Measurements from ENCODE around the gene CCDC141. TPM values are rescaled to one million over a fixed set of nuclear protein-coding genes. Genes with fewer than 3 reads are reported as not detected.
"Not testable (repeated sequence)": the region's sequence is repeated elsewhere in the genome, so short reads cannot be mapped to it uniquely, and the experiment has no call there.

CCDC141 gene
- polyA plus RNA-seq, 1 donor from 2014 or later: 0.27 TPM

GRCh38 chr2:179017773-179018357 is 32.1 kb downstream of the CCDC141 start:
- Histone ChIP-seq H3K4me3 (ENCODE audit: low read length) (no peak overlapping the region), H3K9me2 (ENCODE audit: insufficient read depth, low read length) (no peaks in the 10 kb centered on the region), H3K9me3 (ENCODE audit: low read length) (no peaks in the 10 kb centered on the region), H3K79me2 (replicated peaks; ENCODE audit: insufficient read depth, low read length) (no peaks in the 10 kb centered on the region), H3K9ac (ENCODE audit: low read length) (no peak overlapping the region), H3K36me3 (ENCODE audit: insufficient read depth, low read length) (no peaks in the 10 kb centered on the region), H3F3A (ENCODE audit: insufficient read depth, low read length, poor library complexity, severe bottlenecking) (no peaks in the 10 kb centered on the region), H2AFZ (ENCODE audit: low read depth, low read length) (no peak overlapping the region), H3K4me2 (ENCODE audit: low read length) (no peak overlapping the region), H3K27me3 (ENCODE audit: insufficient read depth, low read depth, low read length) (no peaks in the 10 kb centered on the region), H4K20me1 (ENCODE audit: insufficient read depth) (no peaks in the 10 kb centered on the region), H3K27ac (ENCODE audit: low read length) (no peak overlapping the region)
- no peak for TF ChIP-seq MXI1 (conservative IDR thresholded peaks at IDR 0.05; ENCODE audit: poor library complexity, severe bottlenecking)
- TF ChIP-seq EZH2 (IDR thresholded peaks at IDR 0.05; ENCODE audit: borderline replicate concordance, insufficient read depth, low read length, poor library complexity, severe bottlenecking): no peak
- TF ChIP-seq EP300 (conservative IDR thresholded peaks at IDR 0.05; ENCODE audit: poor library complexity, severe bottlenecking): no peak
- TF ChIP-seq SMC3 (conservative IDR thresholded peaks at IDR 0.05; ENCODE audit: poor library complexity): no peak
- TF ChIP-seq POLR2AphosphoS5 (IDR thresholded peaks at IDR 0.05): no peak
- TF ChIP-seq, protein P1, sequence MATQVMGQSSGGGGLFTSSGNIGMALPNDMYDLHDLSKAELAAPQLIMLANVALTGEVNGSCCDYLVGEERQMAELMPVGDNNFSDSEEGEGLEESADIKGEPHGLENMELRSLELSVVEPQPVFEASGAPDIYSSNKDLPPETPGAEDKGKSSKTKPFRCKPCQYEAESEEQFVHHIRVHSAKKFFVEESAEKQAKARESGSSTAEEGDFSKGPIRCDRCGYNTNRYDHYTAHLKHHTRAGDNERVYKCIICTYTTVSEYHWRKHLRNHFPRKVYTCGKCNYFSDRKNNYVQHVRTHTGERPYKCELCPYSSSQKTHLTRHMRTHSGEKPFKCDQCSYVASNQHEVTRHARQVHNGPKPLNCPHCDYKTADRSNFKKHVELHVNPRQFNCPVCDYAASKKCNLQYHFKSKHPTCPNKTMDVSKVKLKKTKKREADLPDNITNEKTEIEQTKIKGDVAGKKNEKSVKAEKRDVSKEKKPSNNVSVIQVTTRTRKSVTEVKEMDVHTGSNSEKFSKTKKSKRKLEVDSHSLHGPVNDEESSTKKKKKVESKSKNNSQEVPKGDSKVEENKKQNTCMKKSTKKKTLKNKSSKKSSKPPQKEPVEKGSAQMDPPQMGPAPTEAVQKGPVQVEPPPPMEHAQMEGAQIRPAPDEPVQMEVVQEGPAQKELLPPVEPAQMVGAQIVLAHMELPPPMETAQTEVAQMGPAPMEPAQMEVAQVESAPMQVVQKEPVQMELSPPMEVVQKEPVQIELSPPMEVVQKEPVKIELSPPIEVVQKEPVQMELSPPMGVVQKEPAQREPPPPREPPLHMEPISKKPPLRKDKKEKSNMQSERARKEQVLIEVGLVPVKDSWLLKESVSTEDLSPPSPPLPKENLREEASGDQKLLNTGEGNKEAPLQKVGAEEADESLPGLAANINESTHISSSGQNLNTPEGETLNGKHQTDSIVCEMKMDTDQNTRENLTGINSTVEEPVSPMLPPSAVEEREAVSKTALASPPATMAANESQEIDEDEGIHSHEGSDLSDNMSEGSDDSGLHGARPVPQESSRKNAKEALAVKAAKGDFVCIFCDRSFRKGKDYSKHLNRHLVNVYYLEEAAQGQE (IDR thresholded peaks at IDR 0.05; ENCODE audit: borderline replicate concordance): no peak
- TF ChIP-seq TAF1 (IDR thresholded peaks at IDR 0.05; ENCODE audit: low read depth): no peak

- not testable (repeated sequence) for H3K9ac ChIP-seq (ENCODE audit: low read length); H3K9me2 ChIP-seq (ENCODE audit: insufficient read depth, low read length); H3K36me3 ChIP-seq (ENCODE audit: insufficient read depth, low read length); H3K4me3 ChIP-seq (ENCODE audit: low read length); H3K27ac ChIP-seq (ENCODE audit: low read length); H3F3A ChIP-seq (ENCODE audit: insufficient read depth, low read length, poor library complexity, severe bottlenecking); H3K4me2 ChIP-seq (ENCODE audit: low read length); H2AFZ ChIP-seq (ENCODE audit: low read depth, low read length); H3K9me3 ChIP-seq (ENCODE audit: low read length); H4K20me1 ChIP-seq (ENCODE audit: insufficient read depth); H3K27me3 ChIP-seq (ENCODE audit: insufficient read depth, low read depth, low read length); H3K79me2 ChIP-seq (replicated peaks; ENCODE audit: insufficient read depth, low read length)
These were observed 35.7 kb downstream of the CCDC141 start for GRCh38 chr2:179014189-179014588.

DNA sequence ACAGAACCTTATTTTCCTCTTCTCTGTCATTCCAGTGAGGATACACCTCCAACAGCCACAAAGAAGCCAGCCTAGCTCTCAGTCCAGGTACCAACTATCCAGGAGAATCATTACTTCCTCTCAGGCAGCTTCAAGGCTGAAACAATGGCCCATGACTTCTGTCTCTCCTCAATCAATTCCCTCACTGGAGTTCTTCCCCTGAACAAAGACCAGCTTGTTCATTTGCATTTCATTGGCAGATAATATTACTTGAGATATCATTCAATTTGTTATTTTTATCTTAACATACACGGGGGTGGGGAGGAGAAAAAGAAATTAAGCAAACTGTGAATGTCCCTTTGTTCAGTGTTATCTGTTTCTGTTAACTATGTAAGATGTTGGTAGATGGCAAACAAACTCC is 44.0 kb downstream of the CCDC141 start:
- Histone ChIP-seq H3K9ac (ENCODE audit: low read length) (no peak overlapping the region), H3K27me3 (ENCODE audit: insufficient read depth, low read depth, low read length) (no peaks in the 10 kb centered on the region), H3K36me3 (ENCODE audit: insufficient read depth, low read length) (no peaks in the 10 kb centered on the region), H3K79me2 (replicated peaks; ENCODE audit: insufficient read depth, low read length) (no peaks in the 10 kb centered on the region), H3F3A (ENCODE audit: insufficient read depth, low read length, poor library complexity, severe bottlenecking) (no peaks in the 10 kb centered on the region), H3K4me3 (ENCODE audit: low read length) (no peak overlapping the region), H3K9me3 (ENCODE audit: low read length) (no peaks in the 10 kb centered on the region), H4K20me1 (ENCODE audit: insufficient read depth) (no peaks in the 10 kb centered on the region), H3K4me2 (ENCODE audit: low read length) (no peak overlapping the region), H3K27ac (ENCODE audit: low read length) (no peak overlapping the region), H3K9me2 (ENCODE audit: insufficient read depth, low read length) (no peaks in the 10 kb centered on the region), H2AFZ (ENCODE audit: low read depth, low read length) (no peak overlapping the region)
- TF ChIP-seq, protein P1 (IDR thresholded peaks at IDR 0.05; ENCODE audit: borderline replicate concordance): no peak
- TF ChIP-seq SMC3 (conservative IDR thresholded peaks at IDR 0.05; ENCODE audit: poor library complexity) (no peak), MXI1 (conservative IDR thresholded peaks at IDR 0.05; ENCODE audit: poor library complexity, severe bottlenecking) (no peak), TAF1 (IDR thresholded peaks at IDR 0.05; ENCODE audit: low read depth) (no peak), EP300 (conservative IDR thresholded peaks at IDR 0.05; ENCODE audit: poor library complexity, severe bottlenecking) (no peak), RAD21 (conservative IDR thresholded peaks at IDR 0.05) (no peak), POLR2AphosphoS5 (IDR thresholded peaks at IDR 0.05) (no peak), EZH2 (IDR thresholded peaks at IDR 0.05; ENCODE audit: borderline replicate concordance, insufficient read depth, low read length, poor library complexity, severe bottlenecking) (no peak)
- TF ChIP-seq, protein P2, sequence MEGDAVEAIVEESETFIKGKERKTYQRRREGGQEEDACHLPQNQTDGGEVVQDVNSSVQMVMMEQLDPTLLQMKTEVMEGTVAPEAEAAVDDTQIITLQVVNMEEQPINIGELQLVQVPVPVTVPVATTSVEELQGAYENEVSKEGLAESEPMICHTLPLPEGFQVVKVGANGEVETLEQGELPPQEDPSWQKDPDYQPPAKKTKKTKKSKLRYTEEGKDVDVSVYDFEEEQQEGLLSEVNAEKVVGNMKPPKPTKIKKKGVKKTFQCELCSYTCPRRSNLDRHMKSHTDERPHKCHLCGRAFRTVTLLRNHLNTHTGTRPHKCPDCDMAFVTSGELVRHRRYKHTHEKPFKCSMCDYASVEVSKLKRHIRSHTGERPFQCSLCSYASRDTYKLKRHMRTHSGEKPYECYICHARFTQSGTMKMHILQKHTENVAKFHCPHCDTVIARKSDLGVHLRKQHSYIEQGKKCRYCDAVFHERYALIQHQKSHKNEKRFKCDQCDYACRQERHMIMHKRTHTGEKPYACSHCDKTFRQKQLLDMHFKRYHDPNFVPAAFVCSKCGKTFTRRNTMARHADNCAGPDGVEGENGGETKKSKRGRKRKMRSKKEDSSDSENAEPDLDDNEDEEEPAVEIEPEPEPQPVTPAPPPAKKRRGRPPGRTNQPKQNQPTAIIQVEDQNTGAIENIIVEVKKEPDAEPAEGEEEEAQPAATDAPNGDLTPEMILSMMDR (IDR thresholded peaks at IDR 0.05; ENCODE audit: poor library complexity, severe bottlenecking): no peak

Measured in neural cell (in vitro differentiated cells).